Omental fat pad (tissue), 4 donors: ENCODE results near the gene PVR. TPM values are rescaled to one million over a fixed set of nuclear protein-coding genes. Genes with fewer than 3 reads are reported as not detected.

Experiments used
- ATAC-seq: fragments of 150-250 bp; one replicate; pipeline ENCODE4 v1.9.1; 2016; ENCODE audit warnings: mild to moderate bottlenecking, moderate library complexity; ENCODE audit not compliant: low FRiP score
- DNase-seq: peaks from one replicate; pipeline ENCODE4 v3.0.0-alpha.2; 2019; ENCODE audit warnings: low spot score
- CTCF ChIP-seq, 3 donors: fragments of 450-650 bp; IDR thresholded peaks; one replicate each; pipeline ENCODE4 v1.5.1; 2016 to 2017; ENCODE audit warnings: antibody characterized with exemption in 3 of 3, mild to moderate bottlenecking in 3 of 3, moderate library complexity in 2 of 3
- total RNA-seq, 4 donors: library from RNA; depleted of rRNA; stranded (reverse); fragments of >200 nt; gene quantifications; one replicate each; pipeline ENCODE4 v1.1.0, GENCODE V29; 2016

PVR gene
- total RNA-seq, 4 donors from 2014 or later, result 17.0 to 93.9 (median 28.6) TPM

DNA sequence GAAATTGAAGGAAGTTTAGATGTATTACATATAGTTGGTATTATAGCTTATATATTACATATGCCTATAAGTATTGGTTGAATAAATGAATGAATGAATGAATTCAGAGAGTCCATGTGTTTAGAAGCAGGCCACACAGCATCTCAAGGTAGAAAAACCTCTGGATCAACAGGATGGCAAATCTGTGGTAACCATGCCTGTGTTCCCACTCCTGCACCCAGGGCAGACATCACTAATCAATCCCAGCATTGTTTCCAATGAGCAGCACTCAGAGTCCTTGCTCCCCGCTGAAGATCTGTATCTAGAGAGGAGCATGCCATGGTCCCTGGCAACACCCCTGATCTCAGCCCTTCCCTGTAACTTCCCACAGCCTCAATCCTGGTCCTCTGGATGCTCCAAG, 28.5 kb downstream of the PVR start:
- no peak for TF ChIP-seq CTCF (IDR thresholded peaks at IDR 0.05)
- no peak for ATAC-seq

DNA sequence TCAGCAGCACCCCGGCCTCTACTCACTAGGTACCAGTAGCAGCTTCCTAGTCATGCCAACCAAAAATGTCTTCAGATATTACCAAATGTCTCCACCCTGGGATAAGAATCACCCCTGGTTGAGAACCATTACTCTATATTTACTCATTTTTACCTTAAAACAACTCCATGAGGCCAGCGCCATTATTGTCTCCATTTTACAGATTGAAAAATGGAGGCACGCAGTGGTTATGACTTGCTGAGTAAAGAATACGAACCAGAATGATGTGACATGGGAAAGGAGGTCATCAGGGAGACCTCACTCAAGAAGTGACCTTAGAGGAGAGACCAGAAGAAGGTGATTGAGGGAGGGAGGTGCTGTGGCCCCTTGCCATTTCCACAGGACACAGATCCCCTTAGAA, 29.8 kb downstream of the PVR start:
- no peak for ATAC-seq
- DNase-seq, result no peak
- TF ChIP-seq CTCF (IDR thresholded peaks at IDR 0.05), result no peak

More for the DNA sequence above, 28.5 kb downstream of the PVR start:
- no peak for DNase-seq

GRCh38 chr19:44675521-44675920, 31.8 kb downstream of the PVR start:
- no peak for ATAC-seq
- no peak for TF ChIP-seq CTCF (IDR thresholded peaks at IDR 0.05)

DNA sequence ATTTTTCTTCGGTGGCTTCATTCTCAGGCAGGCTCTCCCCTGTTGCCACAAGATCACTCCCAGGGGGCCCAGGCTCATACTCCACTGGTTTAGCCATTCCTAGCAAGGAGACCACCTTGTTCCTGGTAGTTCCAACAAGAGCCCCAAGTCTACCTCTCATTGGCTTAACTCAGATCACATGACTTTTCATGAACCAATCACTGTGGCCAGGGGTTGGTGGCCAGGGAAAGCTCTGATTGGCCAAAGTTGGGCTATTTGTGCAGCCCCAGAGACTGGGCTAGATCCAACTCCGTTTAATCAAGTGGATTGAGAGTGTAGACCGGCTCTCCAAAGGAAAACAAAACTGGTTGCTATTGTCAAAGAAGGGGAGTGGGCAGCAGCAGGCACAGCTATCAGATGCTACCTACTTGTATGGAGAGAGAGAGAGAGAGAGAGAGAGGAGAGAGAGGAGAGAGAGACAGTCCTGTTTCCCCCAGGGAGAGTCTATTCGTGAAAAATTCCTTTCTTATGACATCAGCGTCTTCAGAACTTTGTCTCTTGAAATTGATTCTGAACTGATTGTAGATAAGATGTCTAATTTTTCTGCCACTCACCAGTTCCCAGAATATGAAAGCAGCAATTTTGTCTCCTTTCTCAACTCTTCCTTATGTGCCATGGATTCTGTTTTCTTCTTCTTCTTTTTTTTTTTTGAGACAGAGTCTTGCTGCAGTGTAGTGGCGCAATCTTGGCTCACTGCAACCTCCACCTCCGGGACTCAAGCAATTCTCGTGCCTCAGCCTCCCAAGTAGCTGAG, 33.5 kb downstream of the PVR start:
- no peak for TF ChIP-seq CTCF (IDR thresholded peaks at IDR 0.05)
- DNase-seq, result no peak
- ATAC-seq, result no peak

More at GRCh38 chr19:44675521-44675920, 31.8 kb downstream of the PVR start:
- DNase-seq, result no peak

- no peak for ATAC-seq
- no peak for DNase-seq
- no peak for TF ChIP-seq CTCF (IDR thresholded peaks at IDR 0.05)
These were observed 36.8 kb downstream of the PVR start for GRCh38 chr19:44680536-44680935.

DNA sequence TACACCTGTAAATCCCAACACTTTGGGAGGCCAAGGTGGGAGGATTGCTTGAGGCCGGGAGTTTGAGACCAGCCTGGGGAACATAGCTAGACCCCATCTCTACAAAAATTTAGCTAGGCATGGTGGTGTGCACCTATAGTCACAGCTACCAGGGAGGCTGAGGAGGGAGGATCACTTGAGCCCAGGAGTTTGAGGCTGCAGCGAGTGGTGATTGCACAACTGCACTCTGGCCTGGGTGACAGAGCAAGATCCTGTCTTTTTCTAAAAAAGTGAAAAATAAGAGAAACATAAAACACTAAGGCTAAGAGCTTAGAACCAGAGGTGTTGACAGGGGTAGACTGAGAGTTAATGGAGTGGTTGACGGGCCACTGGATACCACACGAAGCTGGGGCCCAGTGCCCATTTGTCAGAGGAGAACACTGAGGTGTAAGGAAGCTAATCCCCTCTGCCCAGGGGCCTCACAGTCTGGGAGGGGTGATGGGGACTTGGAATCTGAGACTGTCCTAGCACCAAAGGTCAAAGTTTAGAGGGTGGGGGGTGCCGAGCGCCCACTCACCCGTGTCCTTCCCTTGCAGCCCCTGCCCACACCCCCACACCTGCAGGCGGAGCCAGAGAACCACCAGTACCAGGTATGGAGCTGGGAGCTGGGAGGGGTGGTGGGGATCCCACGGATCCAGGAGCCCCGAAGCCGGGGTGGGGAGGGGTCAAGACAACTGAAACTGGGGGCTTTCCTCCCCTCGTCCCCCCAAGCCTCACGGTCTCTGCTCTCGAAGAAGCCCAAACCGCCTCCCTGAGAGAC, 38.5 kb downstream of the PVR start:
- DNase-seq (no peak), ATAC-seq (no peak)
- TF ChIP-seq CTCF (IDR thresholded peaks at IDR 0.05), result no peak
